Measurements from ENCODE around the gene FAM120A.

The FAM120A gene

DNA sequence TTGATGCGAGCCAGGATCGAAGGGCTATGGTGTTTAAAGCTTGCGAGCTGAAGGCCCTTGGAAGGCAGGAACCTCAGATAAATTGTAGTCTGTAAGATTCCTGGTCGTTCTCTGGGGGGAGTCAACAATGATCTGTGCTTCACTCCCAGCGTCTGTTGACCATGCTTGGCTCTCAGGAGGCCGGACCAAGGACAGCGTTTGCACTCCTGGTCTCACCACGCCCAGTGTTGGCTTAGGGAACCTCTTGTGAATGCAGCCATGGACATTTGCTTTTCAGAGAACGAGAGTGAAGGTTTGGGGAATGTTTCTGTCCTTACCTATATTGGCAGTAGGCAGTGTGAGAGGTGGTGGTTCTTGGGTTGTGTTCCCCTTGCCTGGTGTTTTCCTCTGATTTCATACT, 62.1 kb downstream of the FAM120A start:
- no peak for DNase-seq (ENCODE audit: low read depth)
- TF ChIP-seq, protein P1, sequence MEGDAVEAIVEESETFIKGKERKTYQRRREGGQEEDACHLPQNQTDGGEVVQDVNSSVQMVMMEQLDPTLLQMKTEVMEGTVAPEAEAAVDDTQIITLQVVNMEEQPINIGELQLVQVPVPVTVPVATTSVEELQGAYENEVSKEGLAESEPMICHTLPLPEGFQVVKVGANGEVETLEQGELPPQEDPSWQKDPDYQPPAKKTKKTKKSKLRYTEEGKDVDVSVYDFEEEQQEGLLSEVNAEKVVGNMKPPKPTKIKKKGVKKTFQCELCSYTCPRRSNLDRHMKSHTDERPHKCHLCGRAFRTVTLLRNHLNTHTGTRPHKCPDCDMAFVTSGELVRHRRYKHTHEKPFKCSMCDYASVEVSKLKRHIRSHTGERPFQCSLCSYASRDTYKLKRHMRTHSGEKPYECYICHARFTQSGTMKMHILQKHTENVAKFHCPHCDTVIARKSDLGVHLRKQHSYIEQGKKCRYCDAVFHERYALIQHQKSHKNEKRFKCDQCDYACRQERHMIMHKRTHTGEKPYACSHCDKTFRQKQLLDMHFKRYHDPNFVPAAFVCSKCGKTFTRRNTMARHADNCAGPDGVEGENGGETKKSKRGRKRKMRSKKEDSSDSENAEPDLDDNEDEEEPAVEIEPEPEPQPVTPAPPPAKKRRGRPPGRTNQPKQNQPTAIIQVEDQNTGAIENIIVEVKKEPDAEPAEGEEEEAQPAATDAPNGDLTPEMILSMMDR (IDR thresholded peaks at IDR 0.05; ENCODE audit: low read depth, low read length, missing control alignments), result no peak
- H3K4me3 ChIP-seq (ENCODE audit: low read depth, low read length), result no peak overlapping the region

GRCh38 chr9:93517331-93517730, 65.8 kb downstream of the FAM120A start:
- TF ChIP-seq, protein P1 (IDR thresholded peaks at IDR 0.05; ENCODE audit: low read depth, low read length, missing control alignments), result no peak
- H3K4me3 ChIP-seq (ENCODE audit: low read depth, low read length), result no peak overlapping the region
- no peak for DNase-seq (ENCODE audit: low read depth)

DNA sequence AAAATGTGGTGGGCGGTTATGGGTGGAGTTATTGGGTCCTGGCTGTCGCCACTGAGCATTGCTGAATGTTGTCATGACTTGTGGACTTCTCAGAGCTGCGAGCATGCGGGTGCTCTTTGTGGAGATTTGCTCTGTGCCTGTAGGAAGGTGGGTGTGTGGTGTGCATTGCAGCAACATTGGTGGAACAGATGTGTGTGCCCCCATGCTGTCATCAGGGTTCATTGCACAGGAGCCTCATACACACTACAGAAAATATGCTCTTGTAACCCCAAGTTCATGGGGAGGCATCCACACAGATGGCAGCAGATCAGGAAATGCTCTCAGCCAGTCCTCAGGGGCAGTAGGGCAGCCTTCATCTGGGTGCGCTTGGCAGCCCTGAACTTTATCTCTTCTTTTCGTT, 69.0 kb downstream of the FAM120A start:
- DNase-seq (ENCODE audit: low read depth), result no peak
- no peak overlapping the region for H3K4me3 ChIP-seq (ENCODE audit: low read depth, low read length)
- TF ChIP-seq, protein P1 (IDR thresholded peaks at IDR 0.05; ENCODE audit: low read depth, low read length, missing control alignments), result peak; percentile 9

- TF ChIP-seq, protein P1 (IDR thresholded peaks at IDR 0.05; ENCODE audit: low read depth, low read length, missing control alignments), result no peak
- no peak overlapping the region for H3K4me3 ChIP-seq (ENCODE audit: low read depth, low read length)
- no peak for DNase-seq (ENCODE audit: low read depth)
These were observed 71.3 kb downstream of the FAM120A start for GRCh38 chr9:93522736-93523135.

DNA sequence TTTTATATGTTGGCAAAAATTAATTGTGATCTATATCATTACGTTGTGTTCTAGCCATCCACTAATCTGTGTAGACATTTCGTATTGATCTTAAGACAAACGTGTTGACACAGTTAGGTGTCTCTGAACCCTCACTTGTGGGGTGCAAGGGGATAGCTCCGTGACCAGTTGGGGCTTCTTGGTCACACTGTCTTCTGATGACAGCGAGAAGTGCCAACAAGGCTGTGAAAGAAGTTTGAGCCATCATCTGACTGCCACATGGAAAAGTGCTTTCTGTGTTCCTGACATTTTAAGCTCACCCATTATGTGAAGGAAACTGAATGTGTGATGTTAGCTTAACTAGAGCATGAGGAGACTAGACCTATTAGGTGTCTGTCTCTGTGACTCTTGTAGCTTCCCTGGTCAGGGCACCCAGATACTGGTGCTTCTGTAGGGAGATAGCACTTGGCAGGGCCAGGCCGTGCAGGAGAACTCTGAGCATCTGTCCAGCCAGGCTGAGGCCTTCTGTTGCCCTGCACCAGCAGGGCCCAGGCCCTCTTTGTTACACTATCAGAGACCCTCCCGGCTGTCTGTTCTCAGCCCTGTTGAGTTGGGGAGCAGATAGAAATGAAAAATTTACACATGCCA, 72.1 kb downstream of the FAM120A start:
- TF ChIP-seq, protein P1 (IDR thresholded peaks at IDR 0.05; ENCODE audit: low read depth, low read length, missing control alignments), result no peak
- no peak overlapping the region for H3K4me3 ChIP-seq (ENCODE audit: low read depth, low read length)
- no peak for DNase-seq (ENCODE audit: low read depth)

- no peak for DNase-seq (ENCODE audit: low read depth)
- TF ChIP-seq, protein P1 (IDR thresholded peaks at IDR 0.05; ENCODE audit: low read depth, low read length, missing control alignments), result no peak
These were observed 74.0 kb downstream of the FAM120A start for GRCh38 chr9:93525476-93525875.

GRCh38 chr9:93531374-93531773, 79.9 kb downstream of the FAM120A start:
- TF ChIP-seq, protein P1 (IDR thresholded peaks at IDR 0.05; ENCODE audit: low read depth, low read length, missing control alignments), result no peak
- DNase-seq (ENCODE audit: low read depth), result no peak
- no peak overlapping the region for H3K4me3 ChIP-seq (ENCODE audit: low read depth, low read length)

More at GRCh38 chr9:93525476-93525875, 74.0 kb downstream of the FAM120A start:
- no peak overlapping the region for H3K4me3 ChIP-seq (ENCODE audit: low read depth, low read length)
